Testis (tissue), 2 donors: ENCODE measurements around the gene SMIM44.

Experiments
- POLR2A ChIP-seq: fragments of 450-650 bp; IDR thresholded peaks from one replicate; pipeline ENCODE4 v1.6.1; 2017; ENCODE audit warnings: antibody characterized with exemption, mild to moderate bottlenecking, moderate library complexity
- TF ChIP-seq, protein P1 (sequence below), 3 experiments: fragments of 450-650 bp in 2 of 3; fragments of 200-600 bp in 1 of 3; sonication (generic) in 1 of 3; IDR thresholded peaks; one replicate each; pipeline ENCODE4 v1.5.1; 2016 to 2019; ENCODE audit warnings: antibody characterized with exemption in 3 of 3, mild to moderate bottlenecking in 2 of 3, moderate library complexity in 1 of 3

DNA sequence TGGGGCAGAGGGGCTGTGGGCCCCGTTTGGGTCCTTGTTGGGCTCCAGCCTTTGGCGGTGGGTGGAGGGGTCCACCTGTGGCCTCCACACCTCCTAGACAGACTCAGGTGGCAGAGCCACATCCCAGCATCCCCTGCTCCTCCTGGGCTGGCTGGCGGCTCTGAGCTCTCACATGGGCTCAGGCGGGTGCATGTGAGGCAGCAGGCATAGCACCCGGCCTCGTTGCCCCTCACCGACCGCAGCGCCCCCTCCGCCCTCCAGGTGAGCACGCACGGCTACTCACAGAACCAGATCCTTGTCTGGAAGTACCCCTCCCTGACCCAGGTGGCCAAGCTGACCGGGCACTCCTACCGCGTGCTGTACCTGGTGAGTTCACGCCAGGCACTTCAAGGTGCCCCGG, 49.8 kb upstream of the SMIM44 start:
- TF ChIP-seq, protein P1, sequence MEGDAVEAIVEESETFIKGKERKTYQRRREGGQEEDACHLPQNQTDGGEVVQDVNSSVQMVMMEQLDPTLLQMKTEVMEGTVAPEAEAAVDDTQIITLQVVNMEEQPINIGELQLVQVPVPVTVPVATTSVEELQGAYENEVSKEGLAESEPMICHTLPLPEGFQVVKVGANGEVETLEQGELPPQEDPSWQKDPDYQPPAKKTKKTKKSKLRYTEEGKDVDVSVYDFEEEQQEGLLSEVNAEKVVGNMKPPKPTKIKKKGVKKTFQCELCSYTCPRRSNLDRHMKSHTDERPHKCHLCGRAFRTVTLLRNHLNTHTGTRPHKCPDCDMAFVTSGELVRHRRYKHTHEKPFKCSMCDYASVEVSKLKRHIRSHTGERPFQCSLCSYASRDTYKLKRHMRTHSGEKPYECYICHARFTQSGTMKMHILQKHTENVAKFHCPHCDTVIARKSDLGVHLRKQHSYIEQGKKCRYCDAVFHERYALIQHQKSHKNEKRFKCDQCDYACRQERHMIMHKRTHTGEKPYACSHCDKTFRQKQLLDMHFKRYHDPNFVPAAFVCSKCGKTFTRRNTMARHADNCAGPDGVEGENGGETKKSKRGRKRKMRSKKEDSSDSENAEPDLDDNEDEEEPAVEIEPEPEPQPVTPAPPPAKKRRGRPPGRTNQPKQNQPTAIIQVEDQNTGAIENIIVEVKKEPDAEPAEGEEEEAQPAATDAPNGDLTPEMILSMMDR (IDR thresholded peaks at IDR 0.05), result no peak
- no peak for TF ChIP-seq POLR2A
